ENCODE data around the gene HOXD4.

The HOXD4 gene

GRCh38 chr2:176172895-176173566, 21.7 kb downstream of the HOXD4 start:
- DNase-seq: no peak

GRCh38 chr2:176173567-176174381, 22.4 kb downstream of the HOXD4 start:
- no peak for DNase-seq

- DNase-seq: no peak
Measured at GRCh38 chr2:176174382-176174823, 23.1 kb downstream of the HOXD4 start.

GRCh38 chr2:176174824-176175708, 23.7 kb downstream of the HOXD4 start:
- no peak for DNase-seq

- DNase-seq: no peak
Measured at GRCh38 chr2:176175709-176176607, 24.6 kb downstream of the HOXD4 start.

GRCh38 chr2:176177580-176178037, 26.3 kb downstream of the HOXD4 start:
- DNase-seq: no peak

GRCh38 chr2:176178038-176178756, 26.8 kb downstream of the HOXD4 start:
- no peak for DNase-seq

- DNase-seq: no peak
Measured at GRCh38 chr2:176178757-176179295, 27.5 kb downstream of the HOXD4 start.

- no peak for DNase-seq
Measured at GRCh38 chr2:176181551-176181950, 30.2 kb downstream of the HOXD4 start.

GRCh38 chr2:176182671-176183070, 31.3 kb downstream of the HOXD4 start:
- no peak for DNase-seq

GRCh38 chr2:176184749-176185148, 33.4 kb downstream of the HOXD4 start:
- DNase-seq: no peak

- no peak for DNase-seq
Measured at GRCh38 chr2:176186024-176186423, 34.7 kb downstream of the HOXD4 start.

- no peak for DNase-seq
Measured at GRCh38 chr2:176187200-176187898, 36.0 kb downstream of the HOXD4 start.

- no peak for DNase-seq
Measured at GRCh38 chr2:176187899-176188773, 36.8 kb downstream of the HOXD4 start, which contains the start of gene HOXD1. HOXD1 (plus strand) TSS chr2:176188668; CDS start chr2:176188802, 134 bp downstream.

- DNase-seq: no peak
Measured at GRCh38 chr2:176188774-176189680, 37.7 kb downstream of the HOXD4 start.

- no peak for DNase-seq
Measured at GRCh38 chr2:176189681-176190641, 38.6 kb downstream of the HOXD4 start.

GRCh38 chr2:176192351-176192750, 41.0 kb downstream of the HOXD4 start:
- DNase-seq: no peak
